ENCODE measurements around the gene CLSTN2.

DNA sequence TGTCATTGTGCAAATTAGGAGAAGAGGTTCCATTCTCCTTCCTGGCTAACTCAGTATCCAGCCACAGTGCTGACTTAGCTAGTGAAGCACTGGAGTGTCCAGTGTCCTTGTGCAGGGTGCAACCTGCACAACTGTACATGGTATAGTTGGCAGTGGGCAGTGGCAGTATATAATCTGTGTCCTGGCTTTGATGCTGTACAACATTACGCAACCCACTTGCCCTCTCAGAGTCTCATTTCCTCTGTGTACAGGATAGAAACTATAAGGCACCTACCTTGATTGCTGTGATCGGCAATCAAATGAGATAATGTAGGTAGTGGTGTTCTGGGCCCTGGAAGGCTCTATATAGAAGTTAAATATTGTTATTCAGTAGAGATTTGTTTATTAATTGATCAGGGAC, 333.6 kb downstream of the CLSTN2 start:
- TF ChIP-seq, protein P1, sequence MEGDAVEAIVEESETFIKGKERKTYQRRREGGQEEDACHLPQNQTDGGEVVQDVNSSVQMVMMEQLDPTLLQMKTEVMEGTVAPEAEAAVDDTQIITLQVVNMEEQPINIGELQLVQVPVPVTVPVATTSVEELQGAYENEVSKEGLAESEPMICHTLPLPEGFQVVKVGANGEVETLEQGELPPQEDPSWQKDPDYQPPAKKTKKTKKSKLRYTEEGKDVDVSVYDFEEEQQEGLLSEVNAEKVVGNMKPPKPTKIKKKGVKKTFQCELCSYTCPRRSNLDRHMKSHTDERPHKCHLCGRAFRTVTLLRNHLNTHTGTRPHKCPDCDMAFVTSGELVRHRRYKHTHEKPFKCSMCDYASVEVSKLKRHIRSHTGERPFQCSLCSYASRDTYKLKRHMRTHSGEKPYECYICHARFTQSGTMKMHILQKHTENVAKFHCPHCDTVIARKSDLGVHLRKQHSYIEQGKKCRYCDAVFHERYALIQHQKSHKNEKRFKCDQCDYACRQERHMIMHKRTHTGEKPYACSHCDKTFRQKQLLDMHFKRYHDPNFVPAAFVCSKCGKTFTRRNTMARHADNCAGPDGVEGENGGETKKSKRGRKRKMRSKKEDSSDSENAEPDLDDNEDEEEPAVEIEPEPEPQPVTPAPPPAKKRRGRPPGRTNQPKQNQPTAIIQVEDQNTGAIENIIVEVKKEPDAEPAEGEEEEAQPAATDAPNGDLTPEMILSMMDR (IDR thresholded peaks at IDR 0.05), result no peak
- TF ChIP-seq POLR2A (IDR thresholded peaks at IDR 0.05), result no peak
